ENCODE data around the gene NEK3.
"Not testable (repeated sequence)": the region's sequence is repeated elsewhere in the genome, so short reads cannot be mapped to it uniquely, and the experiment has no call there.

The NEK3 gene

DNA sequence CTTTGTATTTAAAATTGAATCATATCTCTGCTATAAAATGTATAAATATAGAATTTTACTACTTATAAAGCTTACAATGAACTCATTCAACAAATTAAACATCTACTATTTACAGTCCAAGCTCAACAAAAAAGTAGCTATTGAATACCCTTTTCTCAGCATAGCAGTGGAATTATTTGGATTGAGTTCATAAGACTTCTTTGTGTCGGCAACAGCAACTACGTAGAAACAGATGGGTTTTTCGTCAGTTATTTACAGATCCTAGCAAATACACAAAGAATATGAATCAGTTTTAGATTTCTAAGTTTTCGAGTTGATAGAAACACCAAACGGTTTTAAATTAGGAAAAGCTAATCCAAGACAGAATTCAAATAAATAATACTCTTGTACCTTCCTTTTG, 10.4 kb upstream of the NEK3 start:
- Histone ChIP-seq H3K9ac (no peak overlapping the region), H3K9me3 (ENCODE audit: control insufficient read depth, low read length) (no peaks in the 10 kb centered on the region), H2AFZ (no peak overlapping the region), H3K4me1 (no peaks in the 10 kb centered on the region), H3K36me3 (ENCODE audit: control insufficient read depth, insufficient read depth, low read length) (no peaks in the 10 kb centered on the region), H3K4me3 (ENCODE audit: low read depth, low read length) (no peak overlapping the region), H3K4me2 (ENCODE audit: low read length) (no peak overlapping the region), H3K27me3 (ENCODE audit: control insufficient read depth, insufficient read depth, low read length) (no peaks in the 10 kb centered on the region), H3K27ac (no peak overlapping the region), H3K79me2 (no peaks in the 10 kb centered on the region)
- no peak for TF ChIP-seq CTCF (IDR thresholded peaks at IDR 0.05)

DNA sequence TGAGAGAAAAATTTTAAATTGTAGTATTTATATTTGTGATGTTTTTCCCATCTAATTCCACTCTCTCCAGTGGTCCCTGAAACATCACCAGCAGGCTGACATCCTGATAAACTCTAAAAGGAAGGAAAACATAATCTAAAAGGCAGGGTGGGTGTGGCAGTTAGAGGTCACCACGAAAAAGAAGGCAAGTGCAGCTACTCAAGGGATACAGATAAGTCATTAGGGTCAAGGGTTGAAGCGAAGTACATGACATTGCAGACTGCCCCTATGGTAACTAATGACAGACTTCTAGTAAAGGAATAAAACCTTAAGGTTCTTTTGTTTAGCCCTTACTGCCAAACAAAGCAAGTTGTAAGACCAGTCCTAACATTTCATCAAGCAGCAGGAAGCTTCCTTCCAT, 6.0 kb upstream of the NEK3 start:
- no peaks in the 10 kb centered on the region for H3K27me3 ChIP-seq (ENCODE audit: control insufficient read depth, insufficient read depth, low read length)
- no peak overlapping the region for H3K27ac ChIP-seq
- no peak overlapping the region for H3K4me3 ChIP-seq (ENCODE audit: low read depth, low read length)
- H3K9me3 ChIP-seq (ENCODE audit: control insufficient read depth, low read length), result no peaks in the 10 kb centered on the region
- no peaks in the 10 kb centered on the region for H3K4me1 ChIP-seq
- no peaks in the 10 kb centered on the region for H3K79me2 ChIP-seq
- no peak for TF ChIP-seq CTCF (IDR thresholded peaks at IDR 0.05)
- H3K9ac ChIP-seq, result no peak overlapping the region
- no peaks in the 10 kb centered on the region for H3K36me3 ChIP-seq (ENCODE audit: control insufficient read depth, insufficient read depth, low read length)
- no peak overlapping the region for H3K4me2 ChIP-seq (ENCODE audit: low read length)
- H2AFZ ChIP-seq, result no peak overlapping the region

GRCh38 chr13:52164989-52165388, 5.6 kb upstream of the NEK3 start:
- no peak for TF ChIP-seq CTCF (IDR thresholded peaks at IDR 0.05)
- Histone ChIP-seq H3K27me3 (ENCODE audit: control insufficient read depth, insufficient read depth, low read length) (no peaks in the 10 kb centered on the region), H3K36me3 (ENCODE audit: control insufficient read depth, insufficient read depth, low read length) (no peaks in the 10 kb centered on the region), H2AFZ (no peak overlapping the region), H3K9me3 (ENCODE audit: control insufficient read depth, low read length) (no peaks in the 10 kb centered on the region), H3K79me2 (no peaks in the 10 kb centered on the region), H3K27ac (no peak overlapping the region), H3K9ac (no peak overlapping the region), H3K4me1 (no peaks in the 10 kb centered on the region), H3K4me2 (ENCODE audit: low read length) (no peak overlapping the region), H3K4me3 (ENCODE audit: low read depth, low read length) (no peak overlapping the region)

GRCh38 chr13:52163878-52164277, 4.5 kb upstream of the NEK3 start:
- H3K27me3 ChIP-seq (ENCODE audit: control insufficient read depth, insufficient read depth, low read length); H2AFZ ChIP-seq; H3K27ac ChIP-seq; H3K4me3 ChIP-seq (ENCODE audit: low read depth, low read length); H3K4me1 ChIP-seq; H3K36me3 ChIP-seq (ENCODE audit: control insufficient read depth, insufficient read depth, low read length); H3K9me3 ChIP-seq (ENCODE audit: control insufficient read depth, low read length); H3K79me2 ChIP-seq; H3K9ac ChIP-seq; H3K4me2 ChIP-seq (ENCODE audit: low read length): not testable (repeated sequence)

DNA sequence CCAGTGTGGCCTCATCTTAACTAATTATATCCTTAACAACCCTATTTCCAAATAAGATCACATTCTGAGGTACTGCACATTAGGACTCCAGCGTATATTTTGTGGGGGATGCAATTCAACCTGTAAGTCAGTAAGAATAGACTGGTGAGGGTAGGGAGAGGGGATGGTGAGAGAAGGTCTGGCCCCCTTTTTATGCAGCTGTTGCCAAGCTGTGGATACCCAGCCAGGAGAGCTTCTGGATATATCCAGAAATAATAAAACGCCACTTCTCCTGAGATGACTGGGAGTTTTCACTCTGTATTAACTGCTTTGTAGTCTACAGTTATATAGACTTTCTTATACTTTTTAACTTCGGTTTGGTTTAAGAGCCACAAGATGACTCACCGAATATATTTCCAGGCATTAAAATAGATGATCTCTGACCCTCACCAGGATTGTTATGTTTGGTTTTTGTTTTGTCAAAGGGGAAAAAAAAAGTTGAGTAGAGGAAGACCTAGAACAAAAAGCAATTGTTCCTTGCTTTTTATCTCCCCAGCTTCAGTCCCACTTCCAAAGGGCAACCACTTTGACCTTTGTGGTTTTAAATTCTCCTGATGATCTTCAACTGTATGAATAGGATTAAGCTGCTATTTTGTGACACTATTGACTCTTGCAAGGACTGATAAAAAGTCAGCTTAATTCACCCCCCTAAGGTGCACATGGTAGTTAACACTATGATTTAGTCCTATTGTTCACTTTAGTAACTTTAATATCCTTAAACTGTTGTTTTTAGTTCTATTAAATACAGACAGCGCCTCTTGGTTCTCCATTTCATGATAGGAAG, 3.1 kb upstream of the NEK3 start:
- H3K79me2 ChIP-seq, result no peaks in the 10 kb centered on the region
- no peak overlapping the region for H3K9ac ChIP-seq
- H3K4me1 ChIP-seq, result no peaks in the 10 kb centered on the region
- no peak overlapping the region for H2AFZ ChIP-seq
- H3K4me2 ChIP-seq (ENCODE audit: low read length), result no peak overlapping the region
- TF ChIP-seq CTCF (IDR thresholded peaks at IDR 0.05), result no peak
- no peaks in the 10 kb centered on the region for H3K27me3 ChIP-seq (ENCODE audit: control insufficient read depth, insufficient read depth, low read length)
- H3K27ac ChIP-seq, result no peak overlapping the region
- no peak overlapping the region for H3K4me3 ChIP-seq (ENCODE audit: low read depth, low read length)
- H3K36me3 ChIP-seq (ENCODE audit: control insufficient read depth, insufficient read depth, low read length), result no peaks in the 10 kb centered on the region
- H3K9me3 ChIP-seq (ENCODE audit: control insufficient read depth, low read length), result no peaks in the 10 kb centered on the region
